ENCODE data around the gene FNTB.

GRCh38 chr14:64960762-64961276, 25.9 kb upstream of the FNTB start:
- TF ChIP-seq CTCF (IDR thresholded peaks at IDR 0.05) = no peak
- no peak for TF ChIP-seq POLR2AphosphoS5 (IDR thresholded peaks at IDR 0.05; ENCODE audit: insufficient read depth in 1 of 2, low read depth in 1 of 2)
